GM12872 (cell line): ENCODE results near the gene STXBP1.

Experiments
- TF ChIP-seq, protein P1 (sequence below): IDR thresholded peaks from 3 replicates; pipeline ENCODE4 v1.5.1; 2011; ENCODE audit warnings: low read depth, mild to moderate bottlenecking, low read length, moderate library complexity; ENCODE audit not compliant: insufficient read depth

Gene STXBP1

DNA sequence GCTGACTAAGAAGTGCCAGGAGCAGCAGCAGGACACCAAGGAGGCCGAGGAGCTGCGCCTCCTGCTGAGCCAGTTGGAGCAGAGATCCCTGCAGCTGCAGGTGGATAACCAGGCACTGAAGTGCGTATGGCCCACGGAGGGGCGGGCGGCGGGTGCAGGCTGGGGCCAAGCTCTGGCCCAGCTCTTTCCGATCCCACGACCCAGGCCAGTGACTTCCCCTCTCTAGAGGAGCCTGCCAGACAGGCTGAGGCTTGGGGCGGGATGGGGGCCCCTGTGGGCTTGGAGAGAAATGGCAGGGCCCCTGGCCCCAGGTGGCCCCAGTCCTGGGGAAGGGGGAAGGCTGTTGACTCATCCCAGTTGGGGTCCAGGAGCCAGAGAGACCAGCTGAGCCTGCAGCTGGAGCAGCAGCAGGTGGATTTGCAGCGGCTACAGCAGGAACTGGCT lies 99.8 kb downstream of the STXBP1 start:
- TF ChIP-seq, protein P1, sequence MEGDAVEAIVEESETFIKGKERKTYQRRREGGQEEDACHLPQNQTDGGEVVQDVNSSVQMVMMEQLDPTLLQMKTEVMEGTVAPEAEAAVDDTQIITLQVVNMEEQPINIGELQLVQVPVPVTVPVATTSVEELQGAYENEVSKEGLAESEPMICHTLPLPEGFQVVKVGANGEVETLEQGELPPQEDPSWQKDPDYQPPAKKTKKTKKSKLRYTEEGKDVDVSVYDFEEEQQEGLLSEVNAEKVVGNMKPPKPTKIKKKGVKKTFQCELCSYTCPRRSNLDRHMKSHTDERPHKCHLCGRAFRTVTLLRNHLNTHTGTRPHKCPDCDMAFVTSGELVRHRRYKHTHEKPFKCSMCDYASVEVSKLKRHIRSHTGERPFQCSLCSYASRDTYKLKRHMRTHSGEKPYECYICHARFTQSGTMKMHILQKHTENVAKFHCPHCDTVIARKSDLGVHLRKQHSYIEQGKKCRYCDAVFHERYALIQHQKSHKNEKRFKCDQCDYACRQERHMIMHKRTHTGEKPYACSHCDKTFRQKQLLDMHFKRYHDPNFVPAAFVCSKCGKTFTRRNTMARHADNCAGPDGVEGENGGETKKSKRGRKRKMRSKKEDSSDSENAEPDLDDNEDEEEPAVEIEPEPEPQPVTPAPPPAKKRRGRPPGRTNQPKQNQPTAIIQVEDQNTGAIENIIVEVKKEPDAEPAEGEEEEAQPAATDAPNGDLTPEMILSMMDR = no peak

DNA sequence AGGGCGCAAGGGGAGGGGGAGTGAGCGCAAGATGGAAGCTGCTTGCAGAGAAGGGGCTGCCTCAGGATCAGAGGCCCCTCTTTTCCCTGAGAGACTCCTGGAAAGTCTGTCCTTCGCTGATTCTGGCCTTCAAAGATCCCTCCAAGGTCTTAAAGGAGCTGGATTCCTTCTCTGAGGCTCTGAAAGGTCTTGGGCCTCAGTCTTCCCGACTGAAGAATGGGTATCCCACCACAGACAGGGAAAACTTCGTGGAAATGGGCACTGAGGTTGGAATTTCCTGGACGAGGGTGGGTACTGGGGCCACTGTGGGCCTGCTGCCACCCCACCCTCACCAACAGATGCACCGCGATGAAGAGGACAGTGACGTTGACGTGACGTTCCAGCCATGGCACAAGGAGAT lies 100.3 kb downstream of the STXBP1 start:
- TF ChIP-seq, protein P1 = no peak

GRCh38 chr9:127712867-127713266 lies 100.8 kb downstream of the STXBP1 start:
- TF ChIP-seq, protein P1 = no peak

- TF ChIP-seq, protein P1 = no peak
These were observed 102.1 kb downstream of the STXBP1 start for GRCh38 chr9:127714020-127714750.

- TF ChIP-seq, protein P1 = no peak
These were observed 102.9 kb downstream of the STXBP1 start for GRCh38 chr9:127714951-127715469.

- TF ChIP-seq, protein P1 = no peak
These were observed 103.6 kb downstream of the STXBP1 start, which contains the start of the genes PTRH1 and TTC16 for GRCh38 chr9:127715470-127716337. TSS of gene PTRH1 (minus strand) at chr9:127715663. CDS start at chr9:127715639, 24 bp downstream. TSS of gene TTC16 (plus strand) at chr9:127716079. CDS start at chr9:127716146, 67 bp downstream.

GRCh38 chr9:127716412-127716811 lies 104.3 kb downstream of the STXBP1 start:
- TF ChIP-seq, protein P1 = no peak
